Stimulated activated CD8-positive, alpha-beta memory T cell treated with anti-CD3 and anti-CD28 coated beads, Interleukin-4, amount 100 ng/mL, for 48 hours (primary cell): ENCODE results near the gene LAMC1.

Source experiments
- DNase-seq: peaks from one replicate; pipeline ENCODE4 v3.0.0-alpha.2; 2020

The LAMC1 gene

GRCh38 chr1:183021405-183022201 lies 1.6 kb upstream of the LAMC1 start:
- DNase-seq = no peak

GRCh38 chr1:183022202-183023145 lies 746 bp upstream of the LAMC1 start:
- peak; percentile 56 for DNase-seq

- peak; percentile 63 for DNase-seq
These were observed 539 bp downstream of the LAMC1 start for GRCh38 chr1:183023601-183024316.

GRCh38 chr1:183024317-183025009 lies 1.2 kb downstream of the LAMC1 start:
- DNase-seq = no peak

- DNase-seq = no peak
These were observed 1.8 kb downstream of the LAMC1 start for GRCh38 chr1:183025010-183025337.

- DNase-seq = no peak
These were observed 2.9 kb downstream of the LAMC1 start for GRCh38 chr1:183025782-183026774.

GRCh38 chr1:183027031-183027430 lies 3.8 kb downstream of the LAMC1 start:
- no peak for DNase-seq

- DNase-seq = no peak
These were observed 4.6 kb downstream of the LAMC1 start for GRCh38 chr1:183027791-183028190.

GRCh38 chr1:183029591-183030000 lies 6.4 kb downstream of the LAMC1 start:
- DNase-seq = no peak

- DNase-seq = no peak
These were observed 6.8 kb downstream of the LAMC1 start for GRCh38 chr1:183030053-183030452.

GRCh38 chr1:183032122-183032921 lies 9.1 kb downstream of the LAMC1 start:
- DNase-seq = no peak

- no peak for DNase-seq
These were observed 10.0 kb downstream of the LAMC1 start for GRCh38 chr1:183033205-183033604.

- DNase-seq = no peak
These were observed 11.5 kb downstream of the LAMC1 start for GRCh38 chr1:183034682-183035081.

GRCh38 chr1:183038333-183038866 lies 15.2 kb downstream of the LAMC1 start:
- no peak for DNase-seq

- DNase-seq = no peak
These were observed 15.7 kb downstream of the LAMC1 start for GRCh38 chr1:183038913-183039312.

- DNase-seq = no peak
These were observed 16.1 kb downstream of the LAMC1 start for GRCh38 chr1:183039330-183039729.

- DNase-seq = no peak
These were observed 16.8 kb downstream of the LAMC1 start for GRCh38 chr1:183039985-183040447.

- DNase-seq = no peak
These were observed 17.3 kb downstream of the LAMC1 start for GRCh38 chr1:183040547-183040971.

GRCh38 chr1:183043254-183043653 lies 20.0 kb downstream of the LAMC1 start:
- DNase-seq = no peak
